Kidney (tissue), 14 donors: ENCODE data around the gene IRAG1. TPM values are rescaled to one million over a fixed set of nuclear protein-coding genes. Genes with fewer than 3 reads are reported as not detected.

Experiments
- DNase-seq, 5 donors: peaks; one replicate each; pipeline ENCODE4 v3.0.0-alpha.2; 2013 to 2020
- FAIRE-seq: peaks from 2 replicates; lab custom pipeline; 2012; peaks lifted over from hg19 to GRCh38; lab: Jason Lieb, UNC
- H3K27ac ChIP-seq, 2 donors: one replicate each; pipeline ENCODE4 v1.7.0; 2013; ENCODE audit warnings: low read depth in 2 of 2, low read length in 2 of 2, inconsistent platforms in 1 of 2
- H3K27me3 ChIP-seq: one replicate; pipeline ENCODE4 v1.7.1; 2013; ENCODE audit warnings: low read length, inconsistent platforms; ENCODE audit not compliant: control insufficient read depth, insufficient read depth
- H3K36me3 ChIP-seq, 3 donors: one replicate each; pipeline versions ENCODE4 v1.7.0 to v1.7.1; 2013; ENCODE audit warnings: low read length in 3 of 3, control low read depth in 1 of 3, inconsistent platforms in 1 of 3; ENCODE audit not compliant: insufficient read depth in 3 of 3, control insufficient read depth in 2 of 3
- H3K4me1 ChIP-seq, 3 donors: one replicate each; pipeline versions ENCODE4 v1.7.0 to v1.7.1; 2013; ENCODE audit warnings: low read length in 3 of 3, inconsistent platforms in 1 of 3, low read depth in 1 of 3; ENCODE audit not compliant: control insufficient read depth in 2 of 3, insufficient read depth in 2 of 3
- H3K4me3 ChIP-seq, 3 donors: one replicate each; pipeline versions ENCODE4 v1.7.0 to v1.8.1; 2013; ENCODE audit warnings: low read length in 3 of 3, control low read depth in 1 of 3, inconsistent platforms in 1 of 3
- H3K9ac ChIP-seq, 3 donors: one replicate each; pipeline versions ENCODE4 v1.7.0 to v1.7.1; 2013; ENCODE audit warnings: low read length in 3 of 3, control low read depth in 1 of 3, inconsistent platforms in 1 of 3
- H3K9me3 ChIP-seq, 3 donors: one replicate each; pipeline versions ENCODE4 v1.7.0 to v1.7.1; 2013; ENCODE audit warnings: low read length in 3 of 3, control low read depth in 1 of 3, inconsistent platforms in 1 of 3; ENCODE audit not compliant: control insufficient read depth in 2 of 3, insufficient read depth in 1 of 3
- intact Hi-C: fragments of 100-400 bp; cut with DNase I; formaldehyde crosslinking; loops from one replicate; pipeline ENCODE4 v1.11.1; 2022
- polyA plus RNA-seq: library from polyadenylated mRNA; stranded (reverse); fragments of 350-450 nt; fragmentation: Illumina TruSeq; extraction: RNeasy Lipid Tissue Mini Kit (QIAGEN cat#74804); gene quantifications from one replicate; pipeline ENCODE4 v1.2.3, GENCODE V29; 2014; ENCODE audit warnings: low read depth, low replicate concordance; ENCODE audit not compliant: insufficient read depth
- total RNA-seq: library from RNA; stranded (reverse); fragmentation: NEBNext Ultra II Directional; extraction: Animal tissue kit (Norgen Biotek cat#: 25700); gene quantifications from one replicate; pipeline ENCODE4 v1.2.1, GENCODE V29; 2021
- TF ChIP-seq, protein P1 (sequence below): IDR thresholded peaks from 3 replicates; pipeline ENCODE4 v1.5.1; 2012; ENCODE audit warnings: mild to moderate bottlenecking, moderate library complexity, borderline replicate concordance; ENCODE audit not compliant: insufficient read depth; ENCODE audit errors: extremely low read depth
- donor health status: control.
- donor health status: control.
- donor health status: control.
- donor health status: control.
- donor health status: control.
- donor health status: DM: yes; HTN: yes; CAD: no.
- donor health status: Normal renal cell carcinoma (clear cell type).

Gene IRAG1
- total and polyA plus RNA-seq, 2 donors from 2014 or later = 7.0 to 38.1 TPM

DNA sequence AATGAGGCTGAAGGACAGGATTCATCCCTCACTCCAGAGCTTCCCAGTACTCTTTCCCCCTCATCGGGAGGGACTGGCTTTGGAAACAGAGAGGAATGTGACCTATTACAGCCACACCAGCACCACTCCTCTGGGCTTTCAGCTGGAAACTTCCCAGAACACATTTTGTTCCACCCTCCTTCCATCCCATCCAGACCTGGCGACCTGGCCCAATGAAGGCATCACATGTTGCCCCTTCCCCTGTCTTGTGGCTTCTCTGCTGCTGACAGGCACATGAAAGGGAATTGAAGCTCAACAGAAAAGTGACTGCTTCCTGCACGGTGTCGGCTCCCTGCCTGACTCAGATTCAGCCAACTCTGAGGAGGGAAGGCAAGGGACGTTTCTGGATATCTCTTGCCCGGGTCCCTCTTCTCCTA lies 19.1 kb downstream of the IRAG1 start:
- H3K4me3 ChIP-seq = peak overlapping the region in 1 of 3 donors; percentile 11
- no peaks in the 10 kb centered on the region for H3K27me3 ChIP-seq
- FAIRE-seq (no peak), DNase-seq (peak in 1 of 5 donors; percentile 70)
- no peak overlapping the region for H3K9ac ChIP-seq
- H3K4me1 ChIP-seq = peaks cover 5 to 21% (median 9%) of the 10 kb centered on the region in 3 donors
- H3K9me3 ChIP-seq = no peaks in the 10 kb centered on the region
- peak overlapping the region; percentile 47 to 80 for H3K27ac ChIP-seq
- intact Hi-C loops = no loop called here
- TF ChIP-seq, protein P1, sequence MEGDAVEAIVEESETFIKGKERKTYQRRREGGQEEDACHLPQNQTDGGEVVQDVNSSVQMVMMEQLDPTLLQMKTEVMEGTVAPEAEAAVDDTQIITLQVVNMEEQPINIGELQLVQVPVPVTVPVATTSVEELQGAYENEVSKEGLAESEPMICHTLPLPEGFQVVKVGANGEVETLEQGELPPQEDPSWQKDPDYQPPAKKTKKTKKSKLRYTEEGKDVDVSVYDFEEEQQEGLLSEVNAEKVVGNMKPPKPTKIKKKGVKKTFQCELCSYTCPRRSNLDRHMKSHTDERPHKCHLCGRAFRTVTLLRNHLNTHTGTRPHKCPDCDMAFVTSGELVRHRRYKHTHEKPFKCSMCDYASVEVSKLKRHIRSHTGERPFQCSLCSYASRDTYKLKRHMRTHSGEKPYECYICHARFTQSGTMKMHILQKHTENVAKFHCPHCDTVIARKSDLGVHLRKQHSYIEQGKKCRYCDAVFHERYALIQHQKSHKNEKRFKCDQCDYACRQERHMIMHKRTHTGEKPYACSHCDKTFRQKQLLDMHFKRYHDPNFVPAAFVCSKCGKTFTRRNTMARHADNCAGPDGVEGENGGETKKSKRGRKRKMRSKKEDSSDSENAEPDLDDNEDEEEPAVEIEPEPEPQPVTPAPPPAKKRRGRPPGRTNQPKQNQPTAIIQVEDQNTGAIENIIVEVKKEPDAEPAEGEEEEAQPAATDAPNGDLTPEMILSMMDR = no peak
- no peaks in the 10 kb centered on the region for H3K36me3 ChIP-seq

DNA sequence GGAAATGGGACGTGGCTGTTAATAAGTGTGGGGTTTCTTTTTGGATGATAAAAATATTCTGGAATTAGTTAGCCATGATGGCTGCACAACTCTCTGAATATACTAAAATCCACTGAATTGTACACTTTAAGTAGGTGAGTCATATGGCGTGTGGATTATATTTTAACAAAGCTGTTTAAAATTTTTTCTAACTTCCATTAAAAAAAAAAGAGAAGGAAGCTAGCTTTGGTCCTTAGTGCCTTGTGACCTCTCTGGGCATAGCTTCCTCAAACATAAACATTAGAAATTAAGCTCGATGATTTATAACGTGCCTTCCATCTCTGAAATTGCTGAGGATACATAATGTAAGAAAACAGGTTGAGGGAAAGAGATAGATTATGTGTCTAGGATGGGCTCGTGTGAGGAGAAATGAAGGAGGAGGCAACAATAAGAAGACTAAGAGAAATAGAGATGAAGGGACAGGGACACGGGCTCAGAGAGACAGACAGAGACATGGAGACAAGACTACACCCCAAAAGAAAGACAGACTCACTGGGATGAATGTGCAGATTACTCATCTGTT lies 20.0 kb downstream of the IRAG1 start:
- Histone ChIP-seq H3K9me3 (no peaks in the 10 kb centered on the region), H3K27ac (no peak overlapping the region), H3K4me3 (no peak overlapping the region), H3K27me3 (no peaks in the 10 kb centered on the region), H3K4me1 (peaks cover 8 to 26% (median 9%) of the 10 kb centered on the region in 3 donors), H3K9ac (no peak overlapping the region), H3K36me3 (no peaks in the 10 kb centered on the region)
- no peak for DNase-seq
- no peak for FAIRE-seq
- TF ChIP-seq, protein P1 = no peak
- intact Hi-C loops = no loop called here

DNA sequence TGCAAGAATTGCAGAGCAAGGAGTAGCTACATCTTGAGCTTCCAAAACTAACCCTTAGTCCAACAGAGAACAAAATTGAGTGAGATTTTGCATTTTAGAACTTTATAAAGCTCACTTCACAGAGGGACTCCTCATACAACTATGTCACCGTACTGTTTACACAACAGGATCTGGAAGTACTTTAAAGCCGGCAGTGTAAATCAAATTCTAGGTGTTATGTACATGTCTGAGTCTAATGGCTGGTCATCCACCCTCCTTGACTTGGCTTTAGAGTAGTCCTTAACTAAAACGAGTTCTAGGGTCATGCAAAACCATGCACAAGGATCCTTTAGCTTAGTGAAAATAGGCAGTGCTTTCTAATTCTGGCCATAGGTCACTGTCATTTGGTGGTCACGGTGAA lies 23.5 kb downstream of the IRAG1 start:
- Histone ChIP-seq H3K4me3 (peak overlapping the region in 1 of 3 donors; percentile 2), H3K27ac (no peak overlapping the region), H3K27me3 (no peaks in the 10 kb centered on the region), H3K9ac (no peak overlapping the region), H3K9me3 (no peaks in the 10 kb centered on the region), H3K4me1 (peaks cover 8 to 21% (median 12%) of the 10 kb centered on the region in 3 donors), H3K36me3 (no peaks in the 10 kb centered on the region)
- intact Hi-C loops = no loop called here
- DNase-seq = no peak
- no peak for FAIRE-seq
- TF ChIP-seq, protein P1 = no peak
